KMS-11 (cell line): ENCODE results near the gene HHIPL1.
A peak's percentile ranks its signal among the peaks of the same experiment; 100 is the strongest.

Experiments
- H2AFZ ChIP-seq: fragments of 200-600 bp; sonication (generic); 2 replicates; pipeline ENCODE4 v1.6.1; 2016; ENCODE audit warnings: antibody characterized with exemption, mixed run types, low read depth
- H3K27ac ChIP-seq: fragments of 200-600 bp; sonication (generic); 2 replicates; pipeline ENCODE4 v1.6.1; 2016; ENCODE audit warnings: mild to moderate bottlenecking, mixed run types
- H3K27me3 ChIP-seq: fragments of 200-600 bp; sonication (generic); 2 replicates; pipeline ENCODE4 v1.6.1; 2017; ENCODE audit warnings: mild to moderate bottlenecking, low read depth, mixed run types, moderate library complexity; ENCODE audit not compliant: insufficient read depth
- H3K36me3 ChIP-seq: fragments of 200-600 bp; sonication (generic); 2 replicates; pipeline ENCODE4 v1.6.1; 2017; ENCODE audit warnings: mild to moderate bottlenecking, mixed run types; ENCODE audit not compliant: insufficient read depth
- H3K4me1 ChIP-seq: fragments of 200-600 bp; sonication (generic); 2 replicates; pipeline ENCODE4 v1.6.1; 2016; ENCODE audit warnings: mild to moderate bottlenecking, low read depth, mixed run types; ENCODE audit not compliant: poor library complexity, severe bottlenecking
- H3K4me2 ChIP-seq: fragments of 200-600 bp; sonication (generic); 2 replicates; pipeline ENCODE4 v1.7.0; 2016; ENCODE audit warnings: mild to moderate bottlenecking, mixed run types
- H3K4me3 ChIP-seq: fragments of 200-600 bp; sonication (generic); IDR thresholded peaks from 2 replicates; pipeline ENCODE4 v1.6.1; 2017; ENCODE audit warnings: low read depth, low read length, mixed read lengths; ENCODE audit not compliant: insufficient read depth
- H3K79me2 ChIP-seq: fragments of 200-600 bp; sonication (generic); 2 replicates; pipeline ENCODE4 v1.6.1; 2016; ENCODE audit warnings: low read depth, mixed run types; ENCODE audit not compliant: insufficient read depth
- H3K9ac ChIP-seq: fragments of 200-600 bp; sonication (generic); 2 replicates; pipeline ENCODE4 v1.6.1; 2016; ENCODE audit warnings: mild to moderate bottlenecking, mixed run types
- H4K20me1 ChIP-seq: fragments of 200-600 bp; sonication (generic); 2 replicates; pipeline ENCODE4 v1.6.1; 2016; ENCODE audit warnings: mild to moderate bottlenecking, mixed run types; ENCODE audit not compliant: insufficient read depth
- CTCF ChIP-seq: fragments of 200-600 bp; sonication (generic); conservative IDR thresholded peaks from 2 replicates; pipeline ENCODE4 v1.6.1; 2017; ENCODE audit warnings: low read depth, mild to moderate bottlenecking, antibody characterized with exemption, low read length, moderate library complexity, mixed read lengths

HHIPL1 gene

GRCh38 chr14:99651953-99652746 lies 7.2 kb downstream of the HHIPL1 start:
- Histone ChIP-seq H3K36me3 (no peaks in the 10 kb centered on the region), H4K20me1 (no peaks in the 10 kb centered on the region), H3K27me3 (no peaks in the 10 kb centered on the region), H3K9ac (no peak overlapping the region), H3K27ac (no peak overlapping the region), H3K4me1 (peaks cover 13% of the 10 kb centered on the region), H2AFZ (no peak overlapping the region), H3K4me3 (no peak overlapping the region), H3K79me2 (no peaks in the 10 kb centered on the region), H3K4me2 (no peak overlapping the region)
- TF ChIP-seq CTCF = no peak

DNA sequence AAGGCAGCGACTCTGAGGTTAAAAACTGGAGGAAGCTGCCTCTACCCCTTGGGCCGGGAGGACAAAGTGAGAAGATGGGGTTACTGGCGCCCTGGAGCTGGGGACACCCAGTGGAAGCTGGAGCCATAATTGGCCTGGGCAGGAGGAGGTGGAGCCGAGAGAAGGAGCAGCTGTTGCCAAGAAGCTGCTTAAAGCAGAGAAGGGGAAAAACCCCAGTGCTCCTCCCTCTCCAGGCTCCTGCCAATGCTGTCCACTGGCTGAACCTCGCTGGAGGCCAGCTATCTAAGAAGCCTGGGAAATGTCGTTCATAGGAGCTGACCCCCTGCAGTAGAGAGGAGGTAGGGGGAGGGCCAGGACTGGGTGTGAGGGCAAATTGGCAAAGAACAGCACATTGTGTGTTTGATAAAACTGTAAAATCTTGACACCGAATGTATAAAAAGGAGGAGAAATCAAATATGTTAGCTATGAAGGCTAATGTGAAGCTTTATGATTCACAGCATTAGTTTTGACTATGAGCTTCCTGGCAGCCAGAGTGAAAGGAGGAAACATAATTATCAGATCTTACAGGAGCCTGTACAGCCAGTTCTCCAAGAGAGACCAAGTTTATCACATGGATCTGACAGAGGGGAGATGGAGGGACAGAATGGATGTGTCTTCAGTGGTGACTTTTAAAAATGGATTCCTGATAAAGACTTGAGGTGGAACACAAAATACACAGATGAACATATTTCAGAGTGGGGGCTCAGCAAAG lies 9.5 kb downstream of the HHIPL1 start:
- Histone ChIP-seq H3K79me2 (no peaks in the 10 kb centered on the region), H3K27me3 (no peaks in the 10 kb centered on the region), H3K4me1 (peaks cover 13% of the 10 kb centered on the region), H3K9ac (no peak overlapping the region), H2AFZ (peak overlapping the region; percentile 38; the same call in 1 of the 2 replicates), H3K4me2 (peak overlapping the region; percentile 36; the same call in 1 of the 2 replicates), H3K27ac (no peak overlapping the region; the same call in 1 of the 2 replicates), H4K20me1 (no peaks in the 10 kb centered on the region), H3K36me3 (no peaks in the 10 kb centered on the region), H3K4me3 (no peak overlapping the region)
- no peak for TF ChIP-seq CTCF

DNA sequence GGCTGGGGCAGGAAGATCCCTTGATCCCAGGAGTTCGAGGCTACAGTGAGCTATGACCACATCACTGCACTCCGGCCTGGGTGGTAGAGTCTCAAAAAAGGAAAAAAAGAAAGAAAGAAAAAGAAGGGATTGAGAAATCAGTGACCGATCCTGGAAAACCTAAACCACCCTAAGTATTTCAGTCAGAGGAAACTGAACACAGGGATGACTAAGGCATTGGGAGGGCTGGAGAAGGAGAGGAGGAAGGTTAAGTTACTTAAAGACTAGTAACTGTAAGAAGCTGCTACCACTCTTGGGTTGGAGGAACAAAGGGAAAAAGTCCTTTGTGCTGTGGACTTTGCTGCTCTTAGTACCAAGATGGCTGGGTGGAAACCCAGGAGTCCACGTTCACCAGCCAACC lies 10.6 kb downstream of the HHIPL1 start:
- no peak overlapping the region for H3K9ac ChIP-seq
- no peaks in the 10 kb centered on the region for H3K79me2 ChIP-seq
- H2AFZ ChIP-seq = no peak overlapping the region
- no peak overlapping the region for H3K27ac ChIP-seq
- no peaks in the 10 kb centered on the region for H3K27me3 ChIP-seq
- peaks cover 13% of the 10 kb centered on the region for H3K4me1 ChIP-seq
- H4K20me1 ChIP-seq = no peaks in the 10 kb centered on the region
- H3K4me2 ChIP-seq = no peak overlapping the region
- H3K4me3 ChIP-seq = no peak overlapping the region
- no peaks in the 10 kb centered on the region for H3K36me3 ChIP-seq
- no peak for TF ChIP-seq CTCF

DNA sequence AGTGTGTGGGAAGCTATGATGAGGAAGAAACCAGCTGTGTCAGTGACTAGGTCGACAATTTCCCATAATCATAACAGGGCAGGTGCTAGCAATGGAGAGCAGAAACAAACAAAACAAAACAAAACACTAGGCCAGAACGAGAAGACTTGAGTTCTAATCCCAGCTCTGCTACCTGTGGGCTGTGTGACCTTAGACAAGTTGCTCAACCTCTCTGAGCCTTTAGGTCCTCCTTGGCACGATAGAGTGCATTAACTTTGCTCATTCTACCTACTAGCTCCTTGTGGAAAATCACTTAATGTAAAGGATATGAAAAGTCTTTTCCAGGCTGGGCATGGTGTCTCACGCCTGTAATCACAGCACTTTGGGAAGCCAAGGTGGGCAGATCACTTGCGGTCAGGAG lies 11.2 kb downstream of the HHIPL1 start:
- H3K79me2 ChIP-seq = no peaks in the 10 kb centered on the region
- H3K4me1 ChIP-seq = peaks cover 13% of the 10 kb centered on the region
- H3K9ac ChIP-seq = no peak overlapping the region
- H2AFZ ChIP-seq = no peak overlapping the region
- H3K27me3 ChIP-seq = no peaks in the 10 kb centered on the region
- no peak overlapping the region for H3K4me3 ChIP-seq
- no peaks in the 10 kb centered on the region for H4K20me1 ChIP-seq
- no peak overlapping the region for H3K4me2 ChIP-seq
- no peaks in the 10 kb centered on the region for H3K36me3 ChIP-seq
- no peak for TF ChIP-seq CTCF
- H3K27ac ChIP-seq = no peak overlapping the region
